NB4 (cell line): ENCODE data around the gene SIRT7.
A peak's percentile ranks its signal among the peaks of the same experiment; 100 is the strongest.
"Not testable (repeated sequence)": the region's sequence is repeated elsewhere in the genome, so short reads cannot be mapped to it uniquely, and the experiment has no call there.

Source experiments
- DNase-seq: peaks from one replicate; pipeline ENCODE4 v3.0.0; 2010; ENCODE audit warnings: low read depth
- H3K4me3 ChIP-seq: one replicate; pipeline ENCODE4 v1.5.1; 2011; ENCODE audit warnings: mild to moderate bottlenecking, low read depth, low read length, moderate library complexity
- MYC ChIP-seq: IDR thresholded peaks from 2 replicates; pipeline ENCODE4 v1.6.1; 2011; ENCODE audit warnings: low read depth, low read length
- POLR2A ChIP-seq: IDR thresholded peaks from 2 replicates; pipeline ENCODE4 v1.6.1; 2011; ENCODE audit warnings: mild to moderate bottlenecking; ENCODE audit not compliant: insufficient read length; ENCODE audit errors: extremely low read depth
- TF ChIP-seq, protein P1 (sequence below): IDR thresholded peaks from 2 replicates; pipeline ENCODE4 v1.6.1; 2011; ENCODE audit warnings: low read depth, low read length
- TF ChIP-seq, protein P2 (sequence below): IDR thresholded peaks from one replicate; pipeline ENCODE4 v1.5.1; 2012; ENCODE audit warnings: low read depth, low read length

The SIRT7 gene

DNA sequence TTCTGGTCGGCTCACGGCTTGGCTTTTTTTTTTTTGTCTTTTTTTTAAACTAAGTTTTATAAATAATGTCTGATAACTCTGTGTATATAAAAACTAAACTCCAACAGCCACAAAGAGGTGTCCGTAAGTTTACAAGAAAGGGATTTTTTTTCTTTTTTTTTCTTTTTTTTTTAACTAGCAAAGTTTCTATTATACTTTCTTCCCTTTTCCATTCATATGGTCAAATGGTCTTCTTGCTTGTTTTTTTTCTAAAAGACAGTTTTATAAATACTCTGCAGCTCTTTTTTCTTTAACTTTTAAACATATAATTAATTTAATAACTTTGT, 3.5 kb upstream of the SIRT7 start:
- no peak overlapping the region for H3K4me3 ChIP-seq
- DNase-seq: no peak
- TF ChIP-seq POLR2A (no peak), MYC (no peak)
- TF ChIP-seq, protein P1, sequence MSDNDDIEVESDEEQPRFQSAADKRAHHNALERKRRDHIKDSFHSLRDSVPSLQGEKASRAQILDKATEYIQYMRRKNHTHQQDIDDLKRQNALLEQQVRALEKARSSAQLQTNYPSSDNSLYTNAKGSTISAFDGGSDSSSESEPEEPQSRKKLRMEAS: no peak

DNA sequence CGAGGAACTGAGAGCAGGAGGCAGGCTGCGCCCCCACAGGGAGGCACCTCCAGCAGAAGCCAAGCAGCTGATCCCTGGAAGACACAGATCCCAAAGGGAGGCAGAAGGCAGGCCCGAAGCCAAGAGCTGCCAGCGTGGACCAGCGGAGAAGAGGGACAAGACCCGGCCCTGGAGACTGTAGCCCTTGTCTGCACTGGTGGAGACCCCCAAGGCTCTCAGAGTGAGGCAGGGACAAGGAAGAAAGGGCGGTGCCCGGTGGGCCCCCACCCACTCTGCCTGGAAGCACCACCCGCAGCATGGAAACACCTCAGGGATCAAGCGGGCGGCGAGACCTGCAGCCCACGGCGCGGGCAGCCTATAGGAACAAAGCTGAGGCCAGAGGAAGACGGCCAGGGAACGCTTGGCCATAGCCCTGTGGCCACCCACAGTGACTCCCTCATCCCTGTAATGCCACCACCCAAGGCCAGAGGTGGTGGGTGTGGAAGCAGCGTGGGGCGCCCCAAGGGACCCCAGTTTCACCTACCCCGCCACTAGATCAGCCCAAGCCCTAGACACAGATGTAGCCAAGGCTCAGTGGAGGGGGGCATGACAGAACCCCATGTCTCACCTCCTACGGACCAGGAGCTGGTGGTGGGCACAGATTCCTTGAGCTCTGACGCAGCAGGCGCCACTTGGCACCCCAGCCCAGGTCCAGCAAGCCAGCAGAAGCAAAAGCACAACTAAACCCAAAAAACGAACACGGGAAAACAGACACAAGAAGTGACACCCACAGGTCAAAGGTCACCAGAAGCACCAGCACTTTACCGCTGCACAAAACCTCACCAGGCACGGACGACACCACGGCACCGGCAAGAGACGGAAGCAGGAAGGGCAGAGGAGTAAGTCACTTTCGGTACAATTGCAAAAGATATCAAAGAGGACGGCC, 2.9 kb upstream of the SIRT7 start:
- DNase-seq: no peak
- TF ChIP-seq MYC (no peak), POLR2A (no peak)
- TF ChIP-seq, protein P2, sequence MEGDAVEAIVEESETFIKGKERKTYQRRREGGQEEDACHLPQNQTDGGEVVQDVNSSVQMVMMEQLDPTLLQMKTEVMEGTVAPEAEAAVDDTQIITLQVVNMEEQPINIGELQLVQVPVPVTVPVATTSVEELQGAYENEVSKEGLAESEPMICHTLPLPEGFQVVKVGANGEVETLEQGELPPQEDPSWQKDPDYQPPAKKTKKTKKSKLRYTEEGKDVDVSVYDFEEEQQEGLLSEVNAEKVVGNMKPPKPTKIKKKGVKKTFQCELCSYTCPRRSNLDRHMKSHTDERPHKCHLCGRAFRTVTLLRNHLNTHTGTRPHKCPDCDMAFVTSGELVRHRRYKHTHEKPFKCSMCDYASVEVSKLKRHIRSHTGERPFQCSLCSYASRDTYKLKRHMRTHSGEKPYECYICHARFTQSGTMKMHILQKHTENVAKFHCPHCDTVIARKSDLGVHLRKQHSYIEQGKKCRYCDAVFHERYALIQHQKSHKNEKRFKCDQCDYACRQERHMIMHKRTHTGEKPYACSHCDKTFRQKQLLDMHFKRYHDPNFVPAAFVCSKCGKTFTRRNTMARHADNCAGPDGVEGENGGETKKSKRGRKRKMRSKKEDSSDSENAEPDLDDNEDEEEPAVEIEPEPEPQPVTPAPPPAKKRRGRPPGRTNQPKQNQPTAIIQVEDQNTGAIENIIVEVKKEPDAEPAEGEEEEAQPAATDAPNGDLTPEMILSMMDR: no peak
- TF ChIP-seq, protein P1: no peak
- no peak overlapping the region for H3K4me3 ChIP-seq

DNA sequence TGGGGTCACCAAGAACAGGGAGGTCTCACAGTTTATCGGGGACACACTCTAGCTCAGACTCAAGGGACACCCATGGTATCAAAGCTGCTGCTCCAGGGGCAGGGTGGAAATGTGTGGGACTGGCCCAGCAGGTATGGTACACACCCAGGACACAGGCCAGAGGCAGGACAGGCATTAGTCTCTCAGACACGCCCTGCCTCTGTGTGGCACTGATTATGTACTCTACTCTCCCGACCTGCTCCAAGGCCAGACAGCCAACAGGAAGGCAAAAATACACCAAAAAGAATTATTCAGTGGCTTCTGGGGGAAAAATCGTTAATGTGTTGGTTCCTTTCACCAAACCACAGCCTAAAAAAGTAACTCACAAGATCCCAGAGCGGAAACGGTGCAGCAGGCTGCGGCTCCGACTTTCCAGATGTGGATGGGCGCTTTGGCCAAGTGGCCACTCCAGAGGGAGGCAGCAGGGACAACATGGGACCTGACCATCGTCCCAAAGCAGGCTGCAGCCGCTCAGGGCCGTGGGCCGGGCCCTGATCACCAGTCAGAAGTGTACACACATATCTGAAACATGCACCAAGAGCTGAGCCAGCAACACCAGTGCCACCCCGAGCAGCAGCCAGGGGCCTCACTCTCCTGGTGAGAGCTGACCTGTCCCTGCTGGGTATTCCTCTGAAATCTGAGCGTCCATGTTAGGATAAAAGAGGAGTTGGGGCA, 1.0 kb upstream of the SIRT7 start:
- TF ChIP-seq MYC (no peak), POLR2A (no peak)
- TF ChIP-seq, protein P2: no peak
- TF ChIP-seq, protein P1: no peak
- H3K4me3 ChIP-seq: no peak overlapping the region
- DNase-seq: no peak

DNA sequence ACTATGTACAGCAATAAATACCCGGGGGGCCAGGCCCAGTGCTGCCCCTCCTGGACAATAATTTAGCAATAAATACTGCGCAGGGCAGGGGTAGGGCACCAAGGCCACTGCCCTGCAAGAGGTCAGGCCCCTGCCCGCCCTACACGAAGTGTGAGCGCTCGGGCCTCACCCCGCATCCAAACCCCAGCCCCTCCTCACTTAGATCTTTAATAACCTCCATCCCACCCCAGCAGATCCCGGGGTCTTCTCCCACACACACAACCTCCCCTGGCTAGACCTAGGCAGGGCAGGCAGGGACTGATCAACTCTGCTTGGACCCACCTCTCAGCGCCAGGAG, 325 bp upstream of the SIRT7 start:
- H3K4me3 ChIP-seq: peak overlapping the region; percentile 25
- DNase-seq: not testable (repeated sequence)

DNA sequence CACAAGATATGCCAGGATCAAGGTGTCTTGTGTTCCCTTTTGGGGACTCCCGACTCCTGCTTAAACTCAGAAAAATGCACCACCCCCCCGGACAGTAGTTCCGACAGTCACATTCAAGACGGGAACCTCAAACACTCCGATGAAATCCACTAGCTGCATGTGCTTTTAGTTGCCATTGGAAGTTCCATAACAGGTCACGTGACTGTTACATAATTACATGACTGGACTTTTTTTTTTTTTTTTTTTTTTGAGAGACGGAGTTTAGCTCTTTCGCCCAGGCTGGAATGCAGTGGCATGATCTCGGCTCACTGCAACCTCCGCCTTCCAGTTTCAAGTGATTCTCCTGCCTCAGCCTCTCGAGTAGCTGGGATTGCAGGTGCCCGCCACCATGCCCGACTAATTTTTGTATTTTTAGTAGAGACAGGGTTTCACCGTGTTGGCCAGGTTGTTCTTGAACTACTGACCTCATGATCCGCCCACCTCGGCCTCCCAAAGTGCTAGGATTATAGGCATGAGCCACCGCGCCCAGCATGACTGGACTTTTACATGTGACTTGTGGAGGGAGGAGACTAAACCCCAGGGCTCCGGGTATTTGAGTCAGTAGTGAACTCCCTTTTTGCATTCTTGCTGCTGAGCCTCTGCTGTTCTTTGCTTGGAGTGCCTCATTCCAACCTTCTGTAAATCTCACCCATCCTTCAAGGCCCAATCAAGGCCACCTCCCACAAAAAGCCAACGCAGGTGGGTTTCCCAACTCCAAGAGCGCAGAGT, 1.6 kb downstream of the SIRT7 start:
- peak overlapping the region; percentile 75 for H3K4me3 ChIP-seq

DNA sequence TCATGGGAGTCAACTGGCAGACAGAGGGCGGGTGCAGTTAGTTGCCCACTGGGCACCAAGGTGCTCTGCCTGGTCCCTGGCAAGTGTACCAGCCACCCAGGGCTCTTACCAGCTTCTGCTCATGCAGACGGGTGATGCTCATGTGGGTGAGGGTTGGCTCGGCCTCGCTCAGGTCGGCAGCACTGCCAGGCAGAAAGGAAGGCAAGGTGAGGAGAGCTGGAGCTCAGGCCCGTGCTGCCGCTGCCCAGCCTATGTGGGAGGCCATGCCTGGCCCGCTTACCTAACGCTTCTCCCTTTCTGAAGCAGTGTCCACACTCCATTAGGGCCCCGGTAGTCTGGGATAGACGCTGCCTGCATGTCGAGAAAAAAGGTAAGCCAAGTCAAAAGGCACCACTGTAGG, 2.6 kb downstream of the SIRT7 start:
- no peak for DNase-seq
- TF ChIP-seq MYC (no peak), POLR2A (no peak)
- TF ChIP-seq, protein P1: no peak
- TF ChIP-seq, protein P2: no peak
- H3K4me3 ChIP-seq: no peak overlapping the region

More for the DNA sequence above, 1.6 kb downstream of the SIRT7 start:
- TF ChIP-seq, protein P1: no peak
- TF ChIP-seq, protein P2: no peak
- no peak for TF ChIP-seq POLR2A
- no peak for TF ChIP-seq MYC
- no peak for DNase-seq
